KMS-11 (cell line): ENCODE results near the gene GOLIM4.

ENCODE experiments used
- H2AFZ ChIP-seq: fragments of 200-600 bp; sonication (generic); 2 replicates; pipeline ENCODE4 v1.6.1; 2016; ENCODE audit warnings: antibody characterized with exemption, mixed run types, low read depth
- H3K27ac ChIP-seq: fragments of 200-600 bp; sonication (generic); 2 replicates; pipeline ENCODE4 v1.6.1; 2016; ENCODE audit warnings: mild to moderate bottlenecking, mixed run types
- H3K27me3 ChIP-seq: fragments of 200-600 bp; sonication (generic); 2 replicates; pipeline ENCODE4 v1.6.1; 2017; ENCODE audit warnings: mild to moderate bottlenecking, low read depth, mixed run types, moderate library complexity; ENCODE audit not compliant: insufficient read depth
- H3K36me3 ChIP-seq: fragments of 200-600 bp; sonication (generic); 2 replicates; pipeline ENCODE4 v1.6.1; 2017; ENCODE audit warnings: mild to moderate bottlenecking, mixed run types; ENCODE audit not compliant: insufficient read depth
- H3K4me1 ChIP-seq: fragments of 200-600 bp; sonication (generic); 2 replicates; pipeline ENCODE4 v1.6.1; 2016; ENCODE audit warnings: mild to moderate bottlenecking, low read depth, mixed run types; ENCODE audit not compliant: poor library complexity, severe bottlenecking
- H3K4me2 ChIP-seq: fragments of 200-600 bp; sonication (generic); 2 replicates; pipeline ENCODE4 v1.7.0; 2016; ENCODE audit warnings: mild to moderate bottlenecking, mixed run types
- H3K4me3 ChIP-seq: fragments of 200-600 bp; sonication (generic); IDR thresholded peaks from 2 replicates; pipeline ENCODE4 v1.6.1; 2017; ENCODE audit warnings: low read depth, low read length, mixed read lengths; ENCODE audit not compliant: insufficient read depth
- H3K79me2 ChIP-seq: fragments of 200-600 bp; sonication (generic); 2 replicates; pipeline ENCODE4 v1.6.1; 2016; ENCODE audit warnings: low read depth, mixed run types; ENCODE audit not compliant: insufficient read depth
- H3K9ac ChIP-seq: fragments of 200-600 bp; sonication (generic); 2 replicates; pipeline ENCODE4 v1.6.1; 2016; ENCODE audit warnings: mild to moderate bottlenecking, mixed run types
- H4K20me1 ChIP-seq: fragments of 200-600 bp; sonication (generic); 2 replicates; pipeline ENCODE4 v1.6.1; 2016; ENCODE audit warnings: mild to moderate bottlenecking, mixed run types; ENCODE audit not compliant: insufficient read depth
- CTCF ChIP-seq: fragments of 200-600 bp; sonication (generic); conservative IDR thresholded peaks from 2 replicates; pipeline ENCODE4 v1.6.1; 2017; ENCODE audit warnings: low read depth, mild to moderate bottlenecking, antibody characterized with exemption, low read length, moderate library complexity, mixed read lengths

GOLIM4 gene

GRCh38 chr3:168030577-168030976 is 65.1 kb downstream of the GOLIM4 start:
- H3K4me2 ChIP-seq = no peak overlapping the region
- H3K27ac ChIP-seq = no peak overlapping the region
- peaks cover under 1% of the 10 kb centered on the region for H3K4me1 ChIP-seq
- no peak overlapping the region for H3K9ac ChIP-seq
- H3K4me3 ChIP-seq = no peak overlapping the region
- no peaks in the 10 kb centered on the region for H4K20me1 ChIP-seq
- TF ChIP-seq CTCF = no peak
- H3K36me3 ChIP-seq = no peaks in the 10 kb centered on the region
- no peaks in the 10 kb centered on the region for H3K79me2 ChIP-seq
- no peaks in the 10 kb centered on the region for H3K27me3 ChIP-seq
- no peak overlapping the region for H2AFZ ChIP-seq

GRCh38 chr3:168029705-168030104 is 66.0 kb downstream of the GOLIM4 start:
- no peak overlapping the region for H3K27ac ChIP-seq

GRCh38 chr3:168028086-168028485 is 67.6 kb downstream of the GOLIM4 start:
- Histone ChIP-seq H3K27ac (no peak overlapping the region), H4K20me1 (no peaks in the 10 kb centered on the region), H3K4me2 (no peak overlapping the region), H3K4me3 (no peak overlapping the region), H3K9ac (no peak overlapping the region), H3K27me3 (no peaks in the 10 kb centered on the region), H2AFZ (no peak overlapping the region), H3K36me3 (no peaks in the 10 kb centered on the region), H3K79me2 (no peaks in the 10 kb centered on the region), H3K4me1 (peaks cover 24% of the 10 kb centered on the region)
- no peak for TF ChIP-seq CTCF

More at GRCh38 chr3:168029705-168030104, 66.0 kb downstream of the GOLIM4 start:
- no peak for TF ChIP-seq CTCF
- no peak overlapping the region for H2AFZ ChIP-seq
- no peak overlapping the region for H3K9ac ChIP-seq
- no peaks in the 10 kb centered on the region for H3K27me3 ChIP-seq
- H3K36me3 ChIP-seq = no peaks in the 10 kb centered on the region
- no peak overlapping the region for H3K4me3 ChIP-seq
- no peak overlapping the region for H3K4me2 ChIP-seq
- peaks cover 9% of the 10 kb centered on the region for H3K4me1 ChIP-seq
- H4K20me1 ChIP-seq = no peaks in the 10 kb centered on the region
- no peaks in the 10 kb centered on the region for H3K79me2 ChIP-seq

GRCh38 chr3:168026764-168027163 is 69.0 kb downstream of the GOLIM4 start:
- no peak for TF ChIP-seq CTCF
- H2AFZ ChIP-seq = no peak overlapping the region
- no peaks in the 10 kb centered on the region for H3K36me3 ChIP-seq
- H4K20me1 ChIP-seq = no peaks in the 10 kb centered on the region
- H3K27ac ChIP-seq = no peak overlapping the region
- no peaks in the 10 kb centered on the region for H3K79me2 ChIP-seq
- H3K4me2 ChIP-seq = no peak overlapping the region
- H3K4me3 ChIP-seq = no peak overlapping the region
- H3K4me1 ChIP-seq = peaks cover 24% of the 10 kb centered on the region
- no peak overlapping the region for H3K9ac ChIP-seq
- H3K27me3 ChIP-seq = no peaks in the 10 kb centered on the region

- Histone ChIP-seq H3K79me2 (no peaks in the 10 kb centered on the region), H4K20me1 (no peaks in the 10 kb centered on the region), H3K36me3 (no peaks in the 10 kb centered on the region; the same call in none of the 2 replicates), H3K9ac (no peak overlapping the region; the same call in 1 of the 2 replicates), H3K4me3 (no peak overlapping the region), H3K27me3 (no peaks in the 10 kb centered on the region), H3K4me2 (peak overlapping the region; percentile 12; the same call in 1 of the 2 replicates), H2AFZ (peak overlapping the region; percentile 17; the same call in 1 of the 2 replicates), H3K27ac (peak overlapping the region; percentile 51), H3K4me1 (peaks cover 24% of the 10 kb centered on the region)
- TF ChIP-seq CTCF = no peak
These were observed 70.6 kb downstream of the GOLIM4 start for GRCh38 chr3:168025076-168025475.
